Mesodermal cell (in vitro differentiated cells): Measurements from ENCODE around the gene PLPP7.
A peak's percentile ranks its signal among the peaks of the same experiment; 100 is the strongest.
"Not testable (repeated sequence)": the region's sequence is repeated elsewhere in the genome, so short reads cannot be mapped to it uniquely, and the experiment has no call there.

Source experiments
- H3K27ac ChIP-seq: 2 replicates; pipeline ENCODE4 v1.7.0; 2013; ENCODE audit warnings: mild to moderate bottlenecking, low read depth, low read length, moderate library complexity; ENCODE audit not compliant: severe bottlenecking
- H3K36me3 ChIP-seq: 2 replicates; pipeline ENCODE4 v1.7.1; 2013; ENCODE audit warnings: mild to moderate bottlenecking, low read length, moderate library complexity; ENCODE audit not compliant: control insufficient read depth, insufficient read depth
- H3K4me1 ChIP-seq: one replicate; pipeline ENCODE4 v1.7.1; 2013; ENCODE audit warnings: mild to moderate bottlenecking, low read length; ENCODE audit not compliant: insufficient read depth, control insufficient read depth, poor library complexity, severe bottlenecking
- H3K4me3 ChIP-seq: 2 replicates; pipeline ENCODE4 v1.7.0; 2013; ENCODE audit warnings: low read length, control low read depth, mild to moderate bottlenecking; ENCODE audit not compliant: insufficient read depth, poor library complexity, severe bottlenecking; ENCODE audit errors: extremely low read depth
- H3K9me3 ChIP-seq: 2 replicates; pipeline ENCODE4 v1.7.1; 2013; ENCODE audit warnings: mild to moderate bottlenecking, low read length, moderate library complexity; ENCODE audit not compliant: control insufficient read depth
- WGBS, 2 experiments: methylation state at CpG; one replicate each; pipeline ENCODE4 v1.1.5; 2013; ENCODE audit warnings: missing lambda C conversion rate in 2 of 2; ENCODE audit not compliant: insufficient coverage in 2 of 2; 5-methylcytosine and 5-hydroxymethylcytosine counted together

Gene PLPP7

DNA sequence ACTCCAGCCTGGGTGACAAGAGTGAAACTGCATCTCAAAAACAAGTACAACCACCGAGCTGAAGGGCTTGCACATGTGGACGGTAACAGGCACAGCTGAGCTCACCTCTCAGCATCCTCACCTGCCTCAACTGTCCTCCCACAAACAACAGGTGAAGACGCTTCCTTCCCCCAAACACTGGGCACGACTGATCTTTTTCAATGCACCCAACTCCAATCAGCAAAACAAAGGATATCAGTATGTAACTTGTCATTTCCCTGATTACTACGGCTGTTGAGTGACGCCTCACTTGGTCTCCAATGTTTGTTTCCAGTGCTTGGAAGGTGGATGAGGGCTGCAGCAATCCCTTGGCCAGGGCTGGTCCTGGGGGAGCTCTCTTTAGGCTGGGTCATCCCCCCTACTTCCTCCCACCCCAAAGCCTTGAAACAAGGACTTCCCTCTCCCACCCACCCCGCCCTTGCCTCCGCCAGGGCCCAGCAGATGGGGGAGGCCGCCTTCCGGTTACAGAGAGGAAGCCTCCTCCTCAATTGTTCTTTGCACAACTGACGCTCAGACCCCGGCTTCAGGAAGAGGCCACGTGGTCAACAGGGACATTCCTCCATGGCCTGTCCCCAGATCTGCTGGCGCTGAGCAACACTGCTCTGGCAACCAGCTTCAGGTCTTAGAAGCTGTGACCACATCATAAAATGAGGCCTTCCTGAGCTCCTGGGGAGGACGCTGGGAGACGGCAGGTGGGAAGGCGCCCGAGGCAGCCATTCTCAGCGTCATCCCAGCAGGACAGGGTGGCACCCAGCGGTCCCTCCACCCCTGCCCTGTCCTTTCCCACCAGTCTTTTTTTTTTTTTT is 19.1 kb upstream of the PLPP7 start:
- WGBS, 2 experiments, result 65 to 77% methylated on average over 10 to 16 of the region's 20 CpGs
- Histone ChIP-seq H3K9me3 (no peaks in the 10 kb centered on the region), H3K4me1 (peaks cover 6% of the 10 kb centered on the region), H3K27ac (peak overlapping the region; percentile 5), H3K36me3 (no peaks in the 10 kb centered on the region), H3K4me3 (no peak overlapping the region)

DNA sequence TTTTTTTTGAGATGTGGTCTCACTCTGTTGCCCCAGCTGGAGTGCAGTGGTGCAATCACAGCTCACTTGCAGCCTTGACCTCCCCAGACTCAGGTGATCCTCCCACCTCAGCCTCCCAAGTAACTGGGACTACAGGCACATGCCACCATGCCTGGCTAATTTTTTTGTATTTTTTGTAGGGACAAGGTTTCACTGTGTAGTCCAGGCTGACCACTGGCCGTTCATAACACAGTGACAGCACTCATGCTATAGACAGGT is 18.6 kb upstream of the PLPP7 start:
- 93 to 100% methylated on average over 1 of the region's 1 CpG for WGBS, 2 experiments
- H3K9me3 ChIP-seq, H3K4me1 ChIP-seq, H3K36me3 ChIP-seq, H3K4me3 ChIP-seq: not testable (repeated sequence)
- peak overlapping the region; percentile 5 for H3K27ac ChIP-seq

DNA sequence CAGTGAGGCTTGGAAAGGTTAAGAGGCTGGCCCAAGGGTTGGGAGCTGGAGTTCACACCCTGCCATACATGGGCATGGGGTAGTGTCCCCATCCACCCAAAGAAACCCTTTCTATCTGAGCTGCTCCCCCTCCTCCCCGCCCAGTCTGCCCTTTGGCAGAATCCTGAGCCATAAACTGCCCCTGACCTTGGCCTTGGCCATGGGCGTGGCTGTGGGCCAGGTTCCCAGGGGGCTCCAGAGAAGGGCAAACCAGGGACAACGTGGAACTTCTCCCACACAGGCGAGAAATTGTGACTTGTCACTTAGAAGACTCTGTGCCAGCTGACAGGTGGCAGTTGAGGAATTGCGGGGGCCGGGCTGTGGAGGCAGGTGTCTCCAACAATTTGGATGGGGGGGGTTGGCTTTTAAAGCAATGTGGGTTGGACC is 18.0 kb upstream of the PLPP7 start:
- H3K36me3 ChIP-seq, result no peaks in the 10 kb centered on the region
- H3K4me1 ChIP-seq, result peaks cover 6% of the 10 kb centered on the region
- no peak overlapping the region for H3K4me3 ChIP-seq
- 95 to 100% methylated on average over 3 to 4 of the region's 6 CpGs for WGBS, 2 experiments
- no peaks in the 10 kb centered on the region for H3K9me3 ChIP-seq
- H3K27ac ChIP-seq, result no peak overlapping the region

DNA sequence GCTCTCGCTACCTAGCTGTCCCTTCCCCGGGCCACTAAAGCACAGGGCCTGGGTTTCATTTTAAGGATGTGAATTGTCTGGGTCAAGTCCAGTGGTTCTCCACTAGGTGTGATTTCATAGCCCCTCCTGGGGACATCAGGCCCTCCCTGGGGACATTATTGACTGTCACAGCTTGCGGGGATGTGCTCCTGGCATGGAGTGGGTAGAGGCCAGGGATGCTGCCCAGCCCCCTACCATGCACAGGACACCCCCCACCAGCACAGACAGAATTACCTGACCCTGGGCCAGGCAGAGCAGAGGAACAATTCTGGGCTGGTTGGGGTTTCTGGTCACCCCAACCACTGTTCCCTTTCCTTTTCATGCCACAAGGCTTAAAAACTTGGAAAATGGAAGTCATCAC is 17.3 kb upstream of the PLPP7 start:
- H3K36me3 ChIP-seq, result no peaks in the 10 kb centered on the region

DNA sequence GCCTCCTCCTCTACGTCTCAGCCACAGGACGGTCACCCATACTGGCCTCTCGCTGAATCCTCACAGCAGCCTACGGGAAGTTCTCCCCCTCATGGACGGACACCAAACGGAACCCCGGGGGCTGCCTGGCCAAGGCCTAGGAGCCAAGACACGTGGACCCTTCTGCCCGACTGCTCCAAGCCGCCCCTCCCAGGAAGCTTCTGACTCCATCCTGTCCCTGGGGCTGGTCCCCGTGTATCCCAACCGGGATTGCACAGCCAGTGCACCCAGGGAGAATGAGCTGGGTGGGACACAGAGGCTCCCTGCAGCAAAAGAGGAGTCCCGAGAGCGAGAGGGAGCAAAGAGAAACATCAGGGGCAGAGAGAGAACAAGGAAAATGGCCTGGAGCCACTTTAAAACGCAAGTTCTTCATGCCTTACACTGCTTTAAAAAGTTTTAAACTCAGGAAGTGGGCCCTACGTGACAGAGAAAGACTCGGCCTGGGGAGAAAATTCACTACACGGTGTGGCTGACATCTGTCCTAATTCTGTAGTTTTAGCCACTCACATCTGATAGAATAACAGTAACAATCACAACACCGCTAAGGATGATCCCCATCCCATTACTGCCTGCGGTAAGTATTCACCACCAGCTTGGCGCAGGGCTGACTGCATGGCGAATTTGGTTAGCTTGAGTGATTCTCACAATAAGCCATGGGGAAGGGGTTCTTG is 16.2 kb upstream of the PLPP7 start:
- H3K27ac ChIP-seq, result no peak overlapping the region
- WGBS, 2 experiments, result 90 to 95% methylated on average over 20 to 22 of the region's 22 CpGs

More for the DNA sequence above, 17.3 kb upstream of the PLPP7 start:
- Histone ChIP-seq H3K27ac (no peak overlapping the region), H3K4me1 (peaks cover 6% of the 10 kb centered on the region), H3K4me3 (no peak overlapping the region), H3K9me3 (no peaks in the 10 kb centered on the region)
- WGBS, 2 experiments, result 94% methylated on average over 2 to 3 of the region's 3 CpGs

DNA sequence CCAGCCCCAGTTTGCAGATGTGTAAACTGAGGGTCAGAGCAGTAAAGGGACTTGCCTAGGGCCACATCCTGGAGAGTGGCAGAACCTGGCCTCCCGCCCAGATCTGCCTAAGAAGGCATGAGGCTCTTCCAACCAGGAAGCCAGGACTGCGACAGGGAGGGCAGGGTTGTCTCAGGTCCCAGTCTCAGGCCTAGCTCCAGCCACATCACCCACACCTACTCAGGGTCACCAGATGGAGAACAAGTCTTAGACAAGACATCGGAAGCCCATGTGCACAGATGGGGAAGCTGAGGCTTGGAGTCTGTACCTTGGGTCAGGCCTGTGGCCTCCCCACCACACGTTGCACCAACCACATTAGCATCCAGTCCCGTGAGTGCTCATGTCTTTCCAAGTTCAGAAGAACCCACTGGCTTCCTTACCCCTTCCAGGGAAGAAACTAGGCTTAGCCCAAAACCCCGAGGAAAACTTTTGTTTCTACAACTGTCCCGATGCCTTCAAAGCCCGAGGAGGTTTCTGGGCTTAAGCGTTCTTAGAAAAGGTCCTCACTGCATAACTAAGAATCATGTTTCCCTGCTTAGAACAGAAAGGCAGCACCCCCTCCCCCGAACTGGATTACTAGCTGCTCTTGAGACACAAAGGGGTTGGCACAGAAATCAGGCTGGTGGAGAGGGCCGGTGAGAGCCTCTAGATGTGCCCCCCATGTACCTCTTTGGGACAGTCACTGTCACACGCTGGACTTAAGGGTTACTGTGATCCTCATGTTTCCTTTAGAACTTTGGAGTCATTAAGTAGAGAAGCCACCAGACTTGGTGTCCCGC is 15.5 kb upstream of the PLPP7 start:
- no peaks in the 10 kb centered on the region for H3K9me3 ChIP-seq
- no peak overlapping the region for H3K27ac ChIP-seq
- no peak overlapping the region for H3K4me3 ChIP-seq
- H3K4me1 ChIP-seq, result peaks cover 13% of the 10 kb centered on the region
- H3K36me3 ChIP-seq, result no peaks in the 10 kb centered on the region
- WGBS, 2 experiments, result 84 to 88% methylated on average over 9 to 11 of the region's 13 CpGs

More for the DNA sequence above, 16.2 kb upstream of the PLPP7 start:
- Histone ChIP-seq H3K36me3 (no peaks in the 10 kb centered on the region), H3K4me1 (peaks cover 7% of the 10 kb centered on the region), H3K9me3 (no peaks in the 10 kb centered on the region), H3K4me3 (no peak overlapping the region)

DNA sequence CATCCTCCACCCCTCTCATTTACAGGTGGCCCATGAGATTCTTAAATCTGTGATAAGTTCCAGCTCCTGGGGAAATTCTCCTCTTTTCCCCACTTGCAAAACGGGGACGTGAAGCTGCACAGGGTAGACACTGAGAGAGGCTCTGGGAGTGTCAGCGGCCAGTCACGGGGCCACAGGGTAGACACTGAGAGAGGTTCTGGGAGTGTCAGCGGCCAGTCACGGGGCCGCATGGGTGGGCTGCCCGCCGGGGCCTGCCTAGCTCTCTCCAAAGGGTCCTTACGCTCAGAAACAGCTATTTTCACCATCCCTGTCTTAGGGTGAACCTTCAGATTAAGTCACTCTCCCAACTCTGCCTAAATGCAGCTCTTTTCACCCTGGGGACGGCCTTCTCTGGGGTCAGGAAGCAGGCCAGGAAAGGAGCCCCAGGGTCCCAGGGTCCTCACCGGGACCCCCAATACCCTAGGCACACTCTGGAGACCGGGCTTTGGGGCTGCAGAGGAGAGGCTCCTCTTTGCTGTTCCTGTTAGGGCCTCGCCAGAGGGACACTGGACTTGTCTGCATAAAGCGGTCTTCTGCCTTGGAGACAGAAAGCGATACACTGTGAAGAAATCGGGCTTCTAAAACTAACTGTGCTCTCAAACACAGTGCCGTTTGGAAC is 14.7 kb upstream of the PLPP7 start:
- Histone ChIP-seq H3K27ac (no peak overlapping the region), H3K4me3 (no peak overlapping the region), H3K36me3 (no peaks in the 10 kb centered on the region), H3K4me1 (peaks cover 13% of the 10 kb centered on the region), H3K9me3 (no peaks in the 10 kb centered on the region)
- WGBS, 2 experiments, result 92 to 93% methylated on average over 16 to 17 of the region's 18 CpGs

DNA sequence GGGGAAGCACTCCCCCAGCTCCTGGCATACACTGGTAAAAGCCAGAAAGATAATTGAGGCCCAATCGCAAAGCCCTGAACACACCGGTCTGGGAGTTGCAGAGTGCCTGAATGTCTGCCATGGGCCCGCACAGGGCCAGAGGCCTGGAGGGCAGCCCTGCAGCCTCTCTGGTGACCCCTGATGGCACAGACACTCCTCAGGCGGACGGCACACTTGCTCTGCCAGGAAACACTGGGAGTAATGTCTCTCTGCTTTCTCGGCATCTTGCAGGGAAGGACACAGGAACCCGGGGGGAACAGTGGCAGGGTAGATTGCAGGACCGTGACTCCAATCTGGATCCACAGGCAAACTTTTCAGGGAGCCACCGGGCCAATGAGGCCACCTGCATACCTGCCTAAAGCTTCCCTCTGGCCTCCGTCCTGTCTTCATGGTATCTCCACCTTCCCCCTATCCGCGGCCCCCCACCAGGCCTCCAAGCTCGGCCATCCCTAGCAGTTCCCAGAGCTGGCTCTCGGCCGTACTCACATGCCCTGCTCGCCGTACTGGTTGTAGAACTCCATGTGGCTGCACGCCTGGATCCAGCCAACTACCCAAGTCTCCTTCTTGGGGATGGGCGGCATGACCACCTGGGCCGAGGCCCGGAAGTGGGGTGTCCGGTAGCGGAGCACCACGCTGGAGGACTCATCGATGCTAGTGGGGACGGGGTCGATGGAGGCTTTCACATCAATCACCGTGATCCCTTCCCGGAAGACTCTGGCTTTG is 14.0 kb upstream of the PLPP7 start:
- H3K9me3 ChIP-seq, result no peaks in the 10 kb centered on the region
- H3K4me1 ChIP-seq, result peaks cover 13% of the 10 kb centered on the region
- no peak overlapping the region for H3K27ac ChIP-seq
- H3K4me3 ChIP-seq, result peak overlapping the region; percentile 26
- WGBS, 2 experiments, result 84% methylated on average over 25 to 29 of the region's 29 CpGs
- no peaks in the 10 kb centered on the region for H3K36me3 ChIP-seq

DNA sequence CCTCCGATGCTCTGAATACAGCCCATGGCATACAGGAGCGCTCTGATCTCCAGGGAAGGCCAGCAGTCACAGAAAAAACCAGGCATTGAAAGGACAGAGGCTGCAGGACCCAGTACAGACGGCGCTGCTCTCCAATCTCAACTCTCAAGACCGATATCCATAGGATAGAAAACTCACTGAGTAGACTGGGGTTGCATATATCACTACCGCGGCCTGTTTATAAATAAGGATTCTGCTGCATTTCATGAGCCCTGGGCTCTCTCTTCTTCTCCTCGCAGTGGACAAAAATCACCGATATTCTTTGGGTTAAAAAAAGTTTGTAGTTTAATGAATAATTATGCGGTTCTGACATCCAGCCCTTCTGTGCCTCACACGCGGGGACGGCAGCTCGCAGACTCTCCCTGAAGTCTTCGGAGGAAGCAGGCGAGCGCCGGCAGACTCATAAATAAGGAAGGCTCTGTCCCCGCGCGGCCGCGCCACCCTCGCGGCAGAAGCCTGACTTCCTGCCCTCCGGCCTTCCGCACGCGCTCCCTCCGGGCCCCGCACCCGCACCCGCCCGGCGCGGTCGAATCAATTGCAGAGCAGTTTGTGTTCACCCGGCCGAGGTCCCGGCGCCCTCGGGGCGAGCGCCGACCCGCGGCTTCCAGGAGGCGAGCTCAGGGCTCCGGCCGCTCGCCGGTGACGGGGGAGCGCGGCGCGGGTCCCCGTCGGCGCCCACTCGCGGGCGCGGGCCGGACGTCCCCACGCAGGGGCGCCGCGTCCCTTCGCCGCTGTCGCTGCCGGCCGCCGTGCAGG is 13.2 kb upstream of the PLPP7 start, which contains the start of gene FAM78A:
Gene FAM78A, minus strand, starts transcription at position 417 of the 795 bp plus-strand sequence. Its CDS starts 331 bp downstream, at position 86.
- Histone ChIP-seq H3K36me3 (no peaks in the 10 kb centered on the region), H3K27ac (no peak within 1 kb of the TSS), H3K4me1 (peaks cover 13% of the 10 kb centered on the region), H3K4me3 (peak within 1 kb of the TSS; percentile 54), H3K9me3 (no peaks in the 10 kb centered on the region)
- 18 to 20% methylated on average over 57 to 64 of the region's 76 CpGs for WGBS, 2 experiments
